Liver (tissue), 9 donors: ENCODE measurements around the gene AXDND1. TPM values are rescaled to one million over a fixed set of nuclear protein-coding genes. Genes with fewer than 3 reads are reported as not detected.

Experiments
- DNase-seq: peaks from one replicate; pipeline ENCODE4 v3.0.0-alpha.2; 2017; ENCODE audit warnings: low spot score
- H3K27ac ChIP-seq, 2 donors: one replicate each; pipeline ENCODE4 v1.7.0; 2013; ENCODE audit warnings: inconsistent platforms in 2 of 2, low read length in 2 of 2, control low read depth in 1 of 2, low read depth in 1 of 2, mild to moderate bottlenecking in 1 of 2
- H3K27me3 ChIP-seq, 4 donors: one replicate each; pipeline versions ENCODE4 v1.6.1 to v1.7.0; 2013; ENCODE audit warnings: low read length in 3 of 4, inconsistent platforms in 1 of 4, mild to moderate bottlenecking in 1 of 4, moderate library complexity in 1 of 4; ENCODE audit not compliant: control insufficient read depth in 4 of 4, insufficient read depth in 4 of 4
- H3K36me3 ChIP-seq, 4 donors: one replicate each; pipeline versions ENCODE4 v1.6.1 to v1.7.0; 2013; ENCODE audit warnings: low read length in 3 of 4, mild to moderate bottlenecking in 3 of 4, low read depth in 1 of 4, moderate library complexity in 1 of 4; ENCODE audit not compliant: control insufficient read depth in 4 of 4, insufficient read depth in 3 of 4
- H3K4me1 ChIP-seq, 4 donors: one replicate each; pipeline versions ENCODE4 v1.6.1 to v1.7.0; 2013; ENCODE audit warnings: low read length in 3 of 4, mild to moderate bottlenecking in 3 of 4, moderate library complexity in 1 of 4; ENCODE audit not compliant: control insufficient read depth in 4 of 4, insufficient read depth in 4 of 4
- H3K4me3 ChIP-seq, 3 donors: one replicate each; pipeline versions ENCODE4 v1.6.1 to v1.7.0; 2013; ENCODE audit warnings: low read length in 3 of 3, control low read depth in 1 of 3, low read depth in 1 of 3, mild to moderate bottlenecking in 1 of 3
- H3K9ac ChIP-seq, 2 donors: one replicate each; pipeline ENCODE4 v1.7.0; 2013; ENCODE audit warnings: low read length in 2 of 2, mild to moderate bottlenecking in 2 of 2, moderate library complexity in 2 of 2, control low read depth in 1 of 2, low read depth in 1 of 2
- H3K9me3 ChIP-seq, 4 donors: one replicate each; pipeline versions ENCODE4 v1.6.1 to v1.7.0; 2013; ENCODE audit warnings: low read length in 3 of 4; ENCODE audit not compliant: control insufficient read depth in 4 of 4
- EGR1 ChIP-seq, 2 donors: IDR thresholded peaks; 2 replicates each; pipeline ENCODE4 v1.6.1; 2016 to 2018; ENCODE audit warnings: antibody characterized with exemption in 2 of 2, low read depth in 2 of 2
- FOXA1 ChIP-seq: IDR thresholded peaks from 2 replicates; pipeline ENCODE4 v1.6.1; 2016; ENCODE audit warnings: antibody characterized with exemption
- FOXA2 ChIP-seq: IDR thresholded peaks from 2 replicates; pipeline ENCODE4 v1.6.1; 2016; ENCODE audit warnings: antibody characterized with exemption
- GABPA ChIP-seq, 2 donors: IDR thresholded peaks in 1 of 2; conservative IDR thresholded peaks in 1 of 2; 2 replicates each; pipeline ENCODE4 v1.6.1; 2016; ENCODE audit warnings: antibody characterized with exemption in 2 of 2, mild to moderate bottlenecking in 1 of 2, moderate library complexity in 1 of 2
- HNF4A ChIP-seq, 2 donors: conservative IDR thresholded peaks; 2 replicates each; pipeline ENCODE4 v1.6.1; 2016; ENCODE audit warnings: antibody characterized with exemption in 2 of 2, mild to moderate bottlenecking in 2 of 2
- HNF4G ChIP-seq: IDR thresholded peaks from 2 replicates; pipeline ENCODE4 v1.6.1; 2016; ENCODE audit warnings: antibody characterized with exemption
- JUND ChIP-seq, 2 donors: IDR thresholded peaks; 2 replicates each; pipeline ENCODE4 v1.6.1; 2016; ENCODE audit warnings: antibody characterized with exemption in 2 of 2
- NR2F2 ChIP-seq: IDR thresholded peaks from 2 replicates; pipeline ENCODE4 v1.6.1; 2016; ENCODE audit warnings: antibody characterized with exemption
- RAD21 ChIP-seq, 2 donors: IDR thresholded peaks; 2 replicates each; pipeline ENCODE4 v1.6.1; 2016; ENCODE audit warnings: antibody characterized with exemption in 2 of 2, mild to moderate bottlenecking in 2 of 2
- RXRA ChIP-seq, 2 donors: IDR thresholded peaks; 2 replicates each; pipeline ENCODE4 v1.6.1; 2017 to 2018; ENCODE audit warnings: antibody characterized with exemption in 2 of 2, mild to moderate bottlenecking in 1 of 2
- SP1 ChIP-seq: IDR thresholded peaks from 2 replicates; pipeline ENCODE4 v1.6.1; 2018; ENCODE audit warnings: antibody characterized with exemption, mild to moderate bottlenecking
- TAF1 ChIP-seq: conservative IDR thresholded peaks from 2 replicates; pipeline ENCODE4 v1.6.1; 2016; ENCODE audit warnings: antibody characterized with exemption, mild to moderate bottlenecking
- YY1 ChIP-seq: IDR thresholded peaks from 2 replicates; pipeline ENCODE4 v1.6.1; 2016; ENCODE audit warnings: antibody characterized with exemption, mild to moderate bottlenecking
- WGBS: extraction: QIAGEN DNeasy Blood & Tissue Kit; methylation state at CpG from one replicate; pipeline ENCODE4 v1.1.7; 2013; 5-methylcytosine and 5-hydroxymethylcytosine counted together
- polyA plus RNA-seq, 2 donors: library from polyadenylated mRNA; stranded (reverse) in 1 of 2; unstranded in 1 of 2; fragments of 200-250 nt in 1 of 2; fragments of >200 nt in 1 of 2; fragmentation: Nextera tagmentation in 1 of 2; extraction: Ambion mirVana in 1 of 2; gene quantifications; one replicate each; pipeline versions ENCODE4 v1.2.1 to v1.2.3, GENCODE V29; 2013 to 2015
- total RNA-seq, 2 donors: library from RNA; depleted of rRNA; stranded (reverse); fragments of >200 nt; gene quantifications; one replicate each; pipeline ENCODE4 v1.2.3, GENCODE V29; 2014
- TF ChIP-seq, protein P1 (sequence below): fragments of 150-350 bp; IDR thresholded peaks from 2 replicates; pipeline ENCODE4 v1.5.1; 2017; ENCODE audit warnings: improper control_type of control experiment, low read depth, low read length; ENCODE audit not compliant: missing input control
- TF ChIP-seq, protein P2 (sequence below): IDR thresholded peaks from 2 replicates; pipeline ENCODE4 v1.6.1; 2016; ENCODE audit warnings: antibody characterized with exemption
- TF ChIP-seq, protein P3 (sequence below): IDR thresholded peaks from 2 replicates; pipeline ENCODE4 v1.6.1; 2016; ENCODE audit warnings: antibody characterized with exemption, mild to moderate bottlenecking
- TF ChIP-seq, protein P4 (sequence below): IDR thresholded peaks from 2 replicates; pipeline ENCODE4 v1.6.1; 2016; ENCODE audit warnings: antibody characterized with exemption
- TF ChIP-seq, protein P5 (sequence below): IDR thresholded peaks from 2 replicates; pipeline ENCODE4 v1.6.1; 2016; ENCODE audit warnings: antibody characterized with exemption
- donor health status: healthy.
- donor health status: healthy.
- donor health status: healthy.
- donor health status: healthy.
- donor health status: healthy.

Gene AXDND1
- total and polyA plus RNA-seq, 4 donors: 0.25 TPM; not detected in 3

DNA sequence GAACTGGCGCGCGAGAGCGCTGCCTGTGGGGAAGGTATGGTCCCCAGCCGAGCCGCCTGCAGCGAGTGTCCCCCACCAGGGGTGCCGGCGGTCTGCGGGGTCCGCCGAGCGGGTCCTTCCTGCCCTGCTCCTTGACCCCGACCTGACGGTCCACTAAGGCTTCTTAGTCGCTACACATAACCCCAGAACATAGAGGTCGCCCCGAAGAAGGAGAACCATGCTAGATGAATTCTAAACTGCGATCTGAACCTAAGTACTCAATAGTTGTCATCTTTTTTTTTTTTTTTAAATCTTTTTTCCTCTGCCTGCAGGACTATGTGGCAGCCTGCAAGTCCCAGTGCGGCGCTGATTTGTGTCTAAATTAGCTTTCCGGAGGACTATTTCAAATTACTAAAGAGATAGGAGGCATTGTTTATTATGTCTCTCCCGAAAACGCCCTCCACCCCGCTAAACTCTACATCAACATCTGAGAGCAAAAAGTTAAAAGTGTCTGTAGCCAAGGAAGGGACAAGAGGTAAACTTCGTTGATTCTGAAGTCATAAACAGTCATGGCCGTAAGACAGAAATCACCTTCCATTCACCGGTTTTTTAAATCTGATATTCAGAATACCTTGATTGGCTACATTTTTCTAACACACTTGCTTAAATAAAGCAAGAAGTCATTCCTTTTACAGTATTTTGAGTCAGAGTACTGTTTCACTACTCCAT is 476 bp downstream of the AXDND1 start:
- Histone ChIP-seq H3K36me3 (no peaks in the 10 kb centered on the region), H3K4me3 (peak overlapping the region; percentile 77 to 78 (median 78)), H3K9me3 (no peaks in the 10 kb centered on the region), H3K4me1 (peaks cover 0 to 4% (median 0%) of the 10 kb centered on the region in 4 donors), H3K27me3 (no peaks in the 10 kb centered on the region), H3K27ac (peak overlapping the region; percentile 70 to 93), H3K9ac (peak overlapping the region; percentile 42 to 71)
- TF ChIP-seq SP1 (peak; percentile 2), JUND (IDR thresholded peaks at IDR 0.05) (peak in 1 of 2 donors; percentile 1), GABPA (IDR thresholded peaks at IDR 0.05 in 1 of 2, conservative IDR thresholded peaks at IDR 0.05 in 1 of 2) (no peak)
- 4% methylated on average over 28 of the region's 28 CpGs for WGBS
- DNase-seq: no peak

DNA sequence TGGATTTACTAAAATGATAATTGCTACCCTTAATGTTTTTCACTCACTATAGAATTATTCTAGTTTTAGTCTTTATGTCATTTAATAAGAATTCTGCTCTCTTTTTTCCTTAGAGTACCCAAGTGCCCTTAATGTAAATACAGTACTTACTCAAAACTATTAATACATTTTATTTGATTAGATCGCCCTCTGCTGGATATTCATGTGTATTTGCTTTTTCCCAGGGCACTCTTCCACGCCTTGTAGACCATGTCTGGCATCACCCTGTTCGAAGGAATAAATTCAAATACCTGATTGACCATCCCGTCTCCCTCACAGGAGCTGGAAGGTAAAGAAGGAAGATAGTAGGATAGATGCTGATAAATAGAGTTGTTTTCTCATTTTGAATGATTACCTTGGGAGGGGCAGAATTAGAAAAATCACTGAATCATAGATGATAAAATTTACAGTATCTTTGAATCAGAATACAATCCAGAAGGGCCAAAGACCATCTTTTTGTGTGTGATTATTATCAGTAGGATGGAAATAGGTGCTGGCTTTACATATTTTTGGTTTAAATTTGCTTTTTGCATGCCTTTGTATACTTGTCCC is 4.1 kb downstream of the AXDND1 start:
- DNase-seq: no peak
- Histone ChIP-seq H3K27me3 (no peaks in the 10 kb centered on the region), H3K36me3 (no peaks in the 10 kb centered on the region), H3K27ac (no peak overlapping the region), H3K9me3 (no peaks in the 10 kb centered on the region), H3K4me1 (peaks cover 0 to 4% (median 0%) of the 10 kb centered on the region in 4 donors), H3K4me3 (no peak overlapping the region), H3K9ac (no peak overlapping the region)
- 2% methylated on average over 4 of the region's 4 CpGs for WGBS
- TF ChIP-seq, protein P1, sequence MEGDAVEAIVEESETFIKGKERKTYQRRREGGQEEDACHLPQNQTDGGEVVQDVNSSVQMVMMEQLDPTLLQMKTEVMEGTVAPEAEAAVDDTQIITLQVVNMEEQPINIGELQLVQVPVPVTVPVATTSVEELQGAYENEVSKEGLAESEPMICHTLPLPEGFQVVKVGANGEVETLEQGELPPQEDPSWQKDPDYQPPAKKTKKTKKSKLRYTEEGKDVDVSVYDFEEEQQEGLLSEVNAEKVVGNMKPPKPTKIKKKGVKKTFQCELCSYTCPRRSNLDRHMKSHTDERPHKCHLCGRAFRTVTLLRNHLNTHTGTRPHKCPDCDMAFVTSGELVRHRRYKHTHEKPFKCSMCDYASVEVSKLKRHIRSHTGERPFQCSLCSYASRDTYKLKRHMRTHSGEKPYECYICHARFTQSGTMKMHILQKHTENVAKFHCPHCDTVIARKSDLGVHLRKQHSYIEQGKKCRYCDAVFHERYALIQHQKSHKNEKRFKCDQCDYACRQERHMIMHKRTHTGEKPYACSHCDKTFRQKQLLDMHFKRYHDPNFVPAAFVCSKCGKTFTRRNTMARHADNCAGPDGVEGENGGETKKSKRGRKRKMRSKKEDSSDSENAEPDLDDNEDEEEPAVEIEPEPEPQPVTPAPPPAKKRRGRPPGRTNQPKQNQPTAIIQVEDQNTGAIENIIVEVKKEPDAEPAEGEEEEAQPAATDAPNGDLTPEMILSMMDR: peak; percentile 77
- TF ChIP-seq, protein P2, sequence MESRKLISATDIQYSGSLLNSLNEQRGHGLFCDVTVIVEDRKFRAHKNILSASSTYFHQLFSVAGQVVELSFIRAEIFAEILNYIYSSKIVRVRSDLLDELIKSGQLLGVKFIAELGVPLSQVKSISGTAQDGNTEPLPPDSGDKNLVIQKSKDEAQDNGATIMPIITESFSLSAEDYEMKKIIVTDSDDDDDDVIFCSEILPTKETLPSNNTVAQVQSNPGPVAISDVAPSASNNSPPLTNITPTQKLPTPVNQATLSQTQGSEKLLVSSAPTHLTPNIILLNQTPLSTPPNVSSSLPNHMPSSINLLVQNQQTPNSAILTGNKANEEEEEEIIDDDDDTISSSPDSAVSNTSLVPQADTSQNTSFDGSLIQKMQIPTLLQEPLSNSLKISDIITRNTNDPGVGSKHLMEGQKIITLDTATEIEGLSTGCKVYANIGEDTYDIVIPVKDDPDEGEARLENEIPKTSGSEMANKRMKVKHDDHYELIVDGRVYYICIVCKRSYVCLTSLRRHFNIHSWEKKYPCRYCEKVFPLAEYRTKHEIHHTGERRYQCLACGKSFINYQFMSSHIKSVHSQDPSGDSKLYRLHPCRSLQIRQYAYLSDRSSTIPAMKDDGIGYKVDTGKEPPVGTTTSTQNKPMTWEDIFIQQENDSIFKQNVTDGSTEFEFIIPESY: no peak
- TF ChIP-seq JUND (IDR thresholded peaks at IDR 0.05) (no peak), YY1 (no peak), GABPA (IDR thresholded peaks at IDR 0.05 in 1 of 2, conservative IDR thresholded peaks at IDR 0.05 in 1 of 2) (no peak), FOXA2 (no peak), RAD21 (IDR thresholded peaks at IDR 0.05) (peak; percentile 86 to 88), EGR1 (IDR thresholded peaks at IDR 0.05; ENCODE audit: low read depth in 2 of 2) (no peak), HNF4G (no peak), TAF1 (no peak), FOXA1 (no peak), HNF4A (conservative IDR thresholded peaks at IDR 0.05) (no peak), SP1 (no peak), NR2F2 (no peak), RXRA (IDR thresholded peaks at IDR 0.05) (peak in 1 of 2 donors; percentile 6)
- TF ChIP-seq, protein P3, sequence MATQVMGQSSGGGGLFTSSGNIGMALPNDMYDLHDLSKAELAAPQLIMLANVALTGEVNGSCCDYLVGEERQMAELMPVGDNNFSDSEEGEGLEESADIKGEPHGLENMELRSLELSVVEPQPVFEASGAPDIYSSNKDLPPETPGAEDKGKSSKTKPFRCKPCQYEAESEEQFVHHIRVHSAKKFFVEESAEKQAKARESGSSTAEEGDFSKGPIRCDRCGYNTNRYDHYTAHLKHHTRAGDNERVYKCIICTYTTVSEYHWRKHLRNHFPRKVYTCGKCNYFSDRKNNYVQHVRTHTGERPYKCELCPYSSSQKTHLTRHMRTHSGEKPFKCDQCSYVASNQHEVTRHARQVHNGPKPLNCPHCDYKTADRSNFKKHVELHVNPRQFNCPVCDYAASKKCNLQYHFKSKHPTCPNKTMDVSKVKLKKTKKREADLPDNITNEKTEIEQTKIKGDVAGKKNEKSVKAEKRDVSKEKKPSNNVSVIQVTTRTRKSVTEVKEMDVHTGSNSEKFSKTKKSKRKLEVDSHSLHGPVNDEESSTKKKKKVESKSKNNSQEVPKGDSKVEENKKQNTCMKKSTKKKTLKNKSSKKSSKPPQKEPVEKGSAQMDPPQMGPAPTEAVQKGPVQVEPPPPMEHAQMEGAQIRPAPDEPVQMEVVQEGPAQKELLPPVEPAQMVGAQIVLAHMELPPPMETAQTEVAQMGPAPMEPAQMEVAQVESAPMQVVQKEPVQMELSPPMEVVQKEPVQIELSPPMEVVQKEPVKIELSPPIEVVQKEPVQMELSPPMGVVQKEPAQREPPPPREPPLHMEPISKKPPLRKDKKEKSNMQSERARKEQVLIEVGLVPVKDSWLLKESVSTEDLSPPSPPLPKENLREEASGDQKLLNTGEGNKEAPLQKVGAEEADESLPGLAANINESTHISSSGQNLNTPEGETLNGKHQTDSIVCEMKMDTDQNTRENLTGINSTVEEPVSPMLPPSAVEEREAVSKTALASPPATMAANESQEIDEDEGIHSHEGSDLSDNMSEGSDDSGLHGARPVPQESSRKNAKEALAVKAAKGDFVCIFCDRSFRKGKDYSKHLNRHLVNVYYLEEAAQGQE: no peak
- TF ChIP-seq, protein P4, sequence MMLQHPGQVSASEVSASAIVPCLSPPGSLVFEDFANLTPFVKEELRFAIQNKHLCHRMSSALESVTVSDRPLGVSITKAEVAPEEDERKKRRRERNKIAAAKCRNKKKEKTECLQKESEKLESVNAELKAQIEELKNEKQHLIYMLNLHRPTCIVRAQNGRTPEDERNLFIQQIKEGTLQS: no peak
- TF ChIP-seq, protein P5, sequence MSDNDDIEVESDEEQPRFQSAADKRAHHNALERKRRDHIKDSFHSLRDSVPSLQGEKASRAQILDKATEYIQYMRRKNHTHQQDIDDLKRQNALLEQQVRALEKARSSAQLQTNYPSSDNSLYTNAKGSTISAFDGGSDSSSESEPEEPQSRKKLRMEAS: no peak
